Ammon's horn (tissue), 1 donor: ENCODE data around the gene TOR1AIP2.

Source experiments
- DNase-seq: peaks from one replicate; pipeline ENCODE4 v3.0.0-alpha.2; 2016; ENCODE audit warnings: low spot score

TOR1AIP2 gene

GRCh38 chr1:179825798-179826460 is 51.7 kb downstream of the TOR1AIP2 start:
- DNase-seq: no peak

GRCh38 chr1:179825206-179825605 is 52.4 kb downstream of the TOR1AIP2 start:
- DNase-seq: no peak

- DNase-seq: no peak
Observed at GRCh38 chr1:179824265-179824664, 53.3 kb downstream of the TOR1AIP2 start.

- no peak for DNase-seq
Observed at GRCh38 chr1:179823693-179824092, 53.9 kb downstream of the TOR1AIP2 start.

GRCh38 chr1:179822065-179822464 is 55.5 kb downstream of the TOR1AIP2 start:
- no peak for DNase-seq

- no peak for DNase-seq
Observed at GRCh38 chr1:179821524-179821923, 56.1 kb downstream of the TOR1AIP2 start.

GRCh38 chr1:179820226-179820970 is 57.2 kb downstream of the TOR1AIP2 start:
- no peak for DNase-seq

- DNase-seq: peak; percentile 23
Observed at GRCh38 chr1:179818743-179819173, 58.8 kb downstream of the TOR1AIP2 start.

GRCh38 chr1:179818260-179818659 is 59.3 kb downstream of the TOR1AIP2 start:
- DNase-seq: no peak

- DNase-seq: no peak
Observed at GRCh38 chr1:179817789-179818188, 59.8 kb downstream of the TOR1AIP2 start.

GRCh38 chr1:179817056-179817455 is 60.5 kb downstream of the TOR1AIP2 start:
- DNase-seq: no peak

GRCh38 chr1:179816196-179816960 is 61.2 kb downstream of the TOR1AIP2 start:
- DNase-seq: no peak

- no peak for DNase-seq
Observed at GRCh38 chr1:179815641-179816040, 62.0 kb downstream of the TOR1AIP2 start.

- no peak for DNase-seq
Observed at GRCh38 chr1:179814546-179814838, 63.1 kb downstream of the TOR1AIP2 start.

GRCh38 chr1:179813626-179814545 is 63.7 kb downstream of the TOR1AIP2 start:
- no peak for DNase-seq

GRCh38 chr1:179812501-179813292 is 64.9 kb downstream of the TOR1AIP2 start:
- no peak for DNase-seq

- no peak for DNase-seq
Observed at GRCh38 chr1:179810367-179810715, 67.3 kb downstream of the TOR1AIP2 start.

GRCh38 chr1:179809506-179810366 is 67.9 kb downstream of the TOR1AIP2 start:
- peak; percentile 91 for DNase-seq

- no peak for DNase-seq
Observed at GRCh38 chr1:179808503-179808902, 69.1 kb downstream of the TOR1AIP2 start.
